Ovary (tissue), 3 donors: ENCODE data around the gene PEX7.

ENCODE experiments used
- EP300 ChIP-seq: sonication (generic); formaldehyde crosslinking; IDR thresholded peaks from one replicate; pipeline ENCODE4 v1.6.1; 2017; ENCODE audit warnings: antibody characterized with exemption
- POLR2A ChIP-seq: fragments of 450-650 bp; IDR thresholded peaks from one replicate; pipeline ENCODE4 v1.6.1; 2017; ENCODE audit warnings: antibody characterized with exemption, mild to moderate bottlenecking, moderate library complexity
- TF ChIP-seq, protein P1 (sequence below), 3 donors: fragments of 450-650 bp in 2 of 3; fragments of 200-600 bp in 1 of 3; IDR thresholded peaks; one replicate each; pipeline versions ENCODE4 v1.5.1 to v1.8.0; 2016 to 2022; ENCODE audit warnings: antibody characterized with exemption in 3 of 3, mild to moderate bottlenecking in 1 of 3
- donor health status: DM: no; HTN: no; CAD: no.

DNA sequence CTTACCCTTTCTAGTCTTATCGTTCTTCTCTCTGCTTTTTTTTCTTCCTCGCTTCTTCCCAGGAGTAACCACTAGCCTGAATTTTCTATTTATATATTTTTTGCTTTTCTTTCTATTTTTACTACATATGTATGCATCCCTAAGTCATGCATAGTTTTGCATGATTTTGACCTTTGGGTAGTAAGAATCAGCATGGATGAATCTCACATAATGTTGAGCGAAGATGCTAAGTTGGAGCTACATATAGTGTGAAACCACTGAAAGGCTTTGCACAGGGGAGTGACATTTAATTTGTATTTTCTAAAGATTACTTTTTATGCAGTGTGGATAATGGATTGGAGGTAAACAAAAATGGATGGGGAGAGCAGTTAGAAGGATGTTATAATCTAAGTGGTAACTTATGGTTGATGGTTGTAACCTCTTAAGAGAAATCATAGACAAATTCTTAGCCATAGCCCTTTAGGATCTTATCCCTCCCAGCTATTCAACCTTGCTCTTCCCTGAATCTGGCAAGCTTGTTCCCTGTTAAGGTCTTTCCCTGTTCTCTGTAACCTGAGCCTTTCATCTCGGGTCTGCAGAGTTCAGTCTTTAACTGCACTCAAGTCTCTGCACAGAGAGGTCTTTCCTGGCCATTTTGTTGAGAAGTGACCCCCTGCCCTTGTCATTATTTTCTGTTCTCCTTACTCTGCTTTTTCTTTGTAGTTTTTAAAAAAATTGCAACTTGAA is 18.0 kb downstream of the PEX7 start:
- TF ChIP-seq, protein P1, sequence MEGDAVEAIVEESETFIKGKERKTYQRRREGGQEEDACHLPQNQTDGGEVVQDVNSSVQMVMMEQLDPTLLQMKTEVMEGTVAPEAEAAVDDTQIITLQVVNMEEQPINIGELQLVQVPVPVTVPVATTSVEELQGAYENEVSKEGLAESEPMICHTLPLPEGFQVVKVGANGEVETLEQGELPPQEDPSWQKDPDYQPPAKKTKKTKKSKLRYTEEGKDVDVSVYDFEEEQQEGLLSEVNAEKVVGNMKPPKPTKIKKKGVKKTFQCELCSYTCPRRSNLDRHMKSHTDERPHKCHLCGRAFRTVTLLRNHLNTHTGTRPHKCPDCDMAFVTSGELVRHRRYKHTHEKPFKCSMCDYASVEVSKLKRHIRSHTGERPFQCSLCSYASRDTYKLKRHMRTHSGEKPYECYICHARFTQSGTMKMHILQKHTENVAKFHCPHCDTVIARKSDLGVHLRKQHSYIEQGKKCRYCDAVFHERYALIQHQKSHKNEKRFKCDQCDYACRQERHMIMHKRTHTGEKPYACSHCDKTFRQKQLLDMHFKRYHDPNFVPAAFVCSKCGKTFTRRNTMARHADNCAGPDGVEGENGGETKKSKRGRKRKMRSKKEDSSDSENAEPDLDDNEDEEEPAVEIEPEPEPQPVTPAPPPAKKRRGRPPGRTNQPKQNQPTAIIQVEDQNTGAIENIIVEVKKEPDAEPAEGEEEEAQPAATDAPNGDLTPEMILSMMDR (IDR thresholded peaks at IDR 0.05): no peak
- TF ChIP-seq EP300 (no peak), POLR2A (no peak)
